ENCODE measurements around the gene SAMD11.
A peak's percentile ranks its signal among the peaks of the same experiment; 100 is the strongest.
"Not testable (repeated sequence)": the region's sequence is repeated elsewhere in the genome, so short reads cannot be mapped to it uniquely, and the experiment has no call there.

SAMD11 gene

DNA sequence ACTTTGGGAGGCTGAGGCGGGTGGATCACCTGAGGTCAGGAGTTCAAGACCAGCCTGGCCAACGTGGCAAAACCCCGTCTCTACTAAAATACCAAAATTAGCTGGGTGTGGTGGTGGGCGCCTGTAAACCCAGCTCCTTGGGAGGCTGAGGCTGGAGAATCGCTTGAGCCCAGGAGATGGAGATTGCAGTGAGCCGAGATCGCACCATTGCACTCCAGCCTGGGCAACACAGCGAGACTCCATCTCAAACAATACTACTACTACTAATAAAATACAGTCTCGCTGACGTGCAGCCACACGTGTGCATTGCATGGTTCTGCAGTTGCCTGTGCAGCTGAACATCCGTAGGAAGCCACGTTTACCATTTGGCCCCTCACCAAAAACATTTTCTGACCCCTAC, 23.1 kb downstream of the SAMD11 start:
- not testable (repeated sequence) for DNase-seq

DNA sequence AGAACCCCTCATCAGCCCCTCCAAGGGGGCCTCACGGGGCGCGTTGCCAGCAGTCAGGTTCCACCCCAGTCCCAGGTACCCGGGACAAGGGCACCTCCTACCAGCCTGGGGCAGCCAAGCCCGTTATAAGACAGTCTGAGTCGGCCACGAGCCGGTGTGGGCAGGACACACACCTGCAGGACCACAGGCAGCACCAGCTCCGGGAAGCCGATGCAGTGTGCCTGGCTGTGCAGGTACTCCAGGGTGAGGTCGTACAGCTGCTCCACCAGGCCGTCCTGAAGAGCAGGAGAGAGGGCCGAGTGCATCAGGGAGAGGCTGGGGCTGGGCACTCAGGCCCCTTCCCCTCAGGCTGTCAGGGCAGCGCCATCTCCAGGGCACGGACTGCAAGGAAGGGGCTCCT, 24.2 kb downstream of the SAMD11 start:
- DNase-seq, result no peak

- DNase-seq, result no peak
These were observed 26.5 kb downstream of the SAMD11 start for GRCh38 chr1:950268-950667.

GRCh38 chr1:950881-951280, 27.2 kb downstream of the SAMD11 start:
- no peak for DNase-seq

GRCh38 chr1:951364-951763, 27.6 kb downstream of the SAMD11 start:
- no peak for DNase-seq

DNA sequence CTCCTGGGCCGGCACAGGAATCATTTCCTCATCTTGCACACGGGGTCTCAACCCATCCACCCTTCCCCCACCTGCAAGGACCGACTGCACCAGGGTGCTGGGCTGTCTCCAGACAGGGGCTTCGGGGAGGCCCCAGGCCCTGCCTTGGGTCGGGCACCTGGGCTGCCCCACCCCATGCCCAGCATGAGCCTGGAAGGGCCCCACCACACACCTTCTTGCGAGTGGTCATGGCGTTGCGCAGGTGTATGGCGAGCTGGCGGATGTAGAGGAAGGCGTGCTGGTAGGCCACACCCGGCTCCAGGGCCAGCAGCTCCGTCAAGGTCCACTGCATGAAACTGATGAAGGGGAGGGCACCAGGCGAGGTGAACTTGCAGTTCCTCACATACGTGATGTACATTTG, 28.5 kb downstream of the SAMD11 start:
- no peak for DNase-seq

DNA sequence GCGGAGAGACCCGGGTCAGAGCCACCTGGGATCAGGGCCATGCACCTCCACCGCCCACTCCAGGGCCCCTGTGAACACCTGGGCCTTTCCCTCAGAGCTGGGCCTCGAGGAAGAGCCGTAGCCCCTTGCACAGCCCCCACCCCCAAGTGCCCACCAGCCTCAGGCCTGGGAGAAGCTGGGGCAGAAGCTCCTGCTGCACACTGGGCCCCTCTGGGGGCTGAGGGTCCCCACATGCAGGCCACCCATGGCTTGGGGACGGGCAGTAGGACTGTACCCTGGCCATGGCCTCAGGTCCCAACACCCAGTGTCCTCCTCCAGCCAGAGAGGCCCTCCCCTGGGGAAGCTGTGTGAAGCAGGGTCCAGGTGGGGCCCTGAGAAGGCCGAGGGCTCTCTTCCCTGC, 28.9 kb downstream of the SAMD11 start:
- DNase-seq, result no peak

- no peak for DNase-seq
These were observed 30.0 kb downstream of the SAMD11 start for GRCh38 chr1:953524-954320.

DNA sequence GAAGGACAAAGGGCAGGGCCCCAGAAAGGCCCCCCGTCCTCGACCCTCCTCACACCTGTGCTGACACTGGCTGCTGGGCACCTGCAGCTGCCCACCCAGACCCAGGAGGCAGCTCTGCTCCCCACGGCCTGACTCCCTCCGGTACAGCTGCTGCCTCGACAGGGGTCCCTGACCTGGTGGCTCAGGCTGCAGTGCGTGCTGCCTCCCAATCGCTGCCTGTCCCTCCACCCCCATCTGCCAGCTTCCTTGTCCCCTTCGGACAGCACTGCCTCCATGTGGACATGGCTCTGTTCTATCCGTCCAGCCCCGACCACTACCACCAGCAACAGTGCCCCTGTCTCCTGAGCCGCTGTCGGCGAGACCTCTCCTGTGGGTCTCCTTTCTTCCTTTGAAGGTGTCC, 31.2 kb downstream of the SAMD11 start:
- DNase-seq, result no peak

DNA sequence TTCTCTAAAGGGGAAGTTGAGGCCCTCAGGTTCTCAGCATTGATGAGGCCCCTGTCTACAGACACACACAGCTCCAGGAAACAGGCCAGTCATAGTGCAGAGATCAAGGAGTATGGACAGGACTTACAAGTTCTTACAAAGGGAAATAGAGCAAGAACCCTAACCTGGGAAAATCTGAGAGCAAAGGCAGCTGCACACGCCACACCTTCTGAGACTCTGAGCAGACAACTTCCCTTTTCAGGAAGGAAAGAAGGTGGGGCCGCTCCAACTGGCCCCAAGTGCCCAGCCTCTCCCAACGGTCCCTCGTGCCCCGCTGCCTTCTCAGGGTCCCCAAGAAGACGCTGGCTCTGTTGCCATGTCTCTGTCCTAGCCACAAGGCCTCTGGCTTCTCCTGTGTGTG, 31.8 kb downstream of the SAMD11 start:
- DNase-seq, result no peak

DNA sequence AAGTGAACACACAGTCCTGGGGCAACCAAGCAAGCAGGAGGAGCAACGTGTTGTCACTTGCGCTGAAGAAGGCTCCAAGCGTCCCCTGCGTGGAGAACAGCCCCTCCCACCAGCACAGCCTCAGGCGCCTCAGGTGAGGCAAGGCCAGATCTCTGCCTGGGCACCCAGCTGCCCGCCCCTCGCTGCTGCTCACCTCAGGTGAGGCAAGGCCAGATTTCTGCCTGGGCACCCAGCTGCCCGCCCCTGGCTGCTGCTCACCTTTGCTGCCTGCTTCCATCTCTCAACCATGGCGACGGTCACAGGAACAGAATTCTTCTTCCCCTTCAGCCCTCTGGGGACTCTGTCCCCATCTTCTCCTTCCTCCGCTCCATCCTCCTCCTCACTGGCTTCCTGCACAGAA, 32.9 kb downstream of the SAMD11 start:
- no peak for DNase-seq

- peak; percentile 95 to 98 for DNase-seq
These were observed 35.4 kb downstream of the SAMD11 start, which contains the start of gene NOC2L for GRCh38 chr1:958823-959730. TSS of gene NOC2L (minus strand) at chr1:959256. CDS start at chr1:959240, 16 bp downstream.

DNA sequence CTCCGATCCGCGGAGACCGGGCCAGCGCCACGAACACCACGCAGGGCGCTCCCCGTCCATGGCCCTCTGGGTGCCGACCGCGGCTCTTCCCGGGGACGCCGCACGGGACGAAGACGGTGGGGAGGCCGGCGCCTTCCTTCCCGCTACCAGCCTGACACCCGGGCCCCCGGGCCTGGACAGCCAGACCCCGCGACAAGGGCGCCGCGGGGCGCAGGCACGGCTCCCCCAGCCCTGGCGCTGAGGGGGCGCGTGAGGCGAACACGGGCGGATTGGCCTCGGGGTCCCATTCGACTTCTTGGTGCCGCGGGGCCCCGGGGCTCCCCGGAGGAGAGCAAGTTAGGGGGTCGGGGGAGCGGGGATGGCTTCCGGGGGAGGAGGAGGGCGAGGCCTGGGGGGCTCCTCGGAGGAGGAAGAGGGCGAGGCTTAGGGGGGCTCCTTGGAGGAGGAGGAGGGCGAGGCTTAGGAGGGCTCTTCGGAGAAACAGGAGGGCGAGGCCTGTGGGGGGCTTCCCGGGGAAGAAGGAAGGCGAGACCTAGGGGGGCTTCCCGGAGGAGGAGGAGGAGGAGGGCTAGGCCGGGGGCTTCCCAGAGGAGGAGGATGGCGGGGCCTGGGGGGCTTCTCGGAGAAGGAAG, 36.1 kb downstream of the SAMD11 start:
- DNase-seq, result no peak

DNA sequence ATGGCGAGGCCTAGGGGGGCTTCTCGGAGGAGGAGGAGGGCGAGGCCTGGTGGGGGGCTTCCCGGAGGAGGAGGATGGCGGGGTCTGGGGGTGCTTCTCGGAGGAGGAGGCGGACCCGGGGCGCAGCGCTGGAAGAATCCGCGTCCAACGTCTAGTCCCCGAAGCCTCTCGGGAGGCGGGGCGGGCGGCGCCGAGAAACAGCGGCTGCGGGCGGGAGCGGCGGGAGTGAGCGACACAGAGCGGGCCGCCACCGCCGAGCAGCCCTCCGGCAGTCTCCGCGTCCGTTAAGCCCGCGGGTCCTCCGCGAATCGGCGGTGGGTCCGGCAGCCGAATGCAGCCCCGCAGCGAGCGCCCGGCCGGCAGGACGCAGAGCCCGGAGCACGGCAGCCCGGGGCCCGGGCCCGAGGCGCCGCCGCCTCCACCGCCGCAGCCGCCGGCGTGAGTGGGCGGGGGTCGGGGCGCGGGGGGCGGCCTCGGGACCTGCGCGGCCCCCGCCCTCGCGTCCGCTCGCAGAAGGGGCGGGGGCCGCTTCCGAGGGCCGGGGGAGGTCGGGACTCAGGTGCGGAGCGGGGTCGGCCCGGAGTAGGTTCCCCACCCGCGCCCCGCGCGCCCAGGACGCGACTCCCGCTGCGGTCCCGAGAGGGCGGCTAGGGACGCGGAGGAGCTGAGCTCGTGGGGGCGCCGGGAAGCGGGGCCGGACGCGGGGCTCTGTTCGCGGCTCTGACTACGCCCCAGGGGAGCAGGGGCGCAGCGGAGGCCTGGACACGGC, 36.8 kb downstream of the SAMD11 start, which contains the start of gene KLHL17:
Gene KLHL17 (plus strand): TSS at position 222 of the 769 bp plus-strand sequence. CDS start 110 bp downstream, at position 332.
- peak; percentile 74 to 82 for DNase-seq

DNA sequence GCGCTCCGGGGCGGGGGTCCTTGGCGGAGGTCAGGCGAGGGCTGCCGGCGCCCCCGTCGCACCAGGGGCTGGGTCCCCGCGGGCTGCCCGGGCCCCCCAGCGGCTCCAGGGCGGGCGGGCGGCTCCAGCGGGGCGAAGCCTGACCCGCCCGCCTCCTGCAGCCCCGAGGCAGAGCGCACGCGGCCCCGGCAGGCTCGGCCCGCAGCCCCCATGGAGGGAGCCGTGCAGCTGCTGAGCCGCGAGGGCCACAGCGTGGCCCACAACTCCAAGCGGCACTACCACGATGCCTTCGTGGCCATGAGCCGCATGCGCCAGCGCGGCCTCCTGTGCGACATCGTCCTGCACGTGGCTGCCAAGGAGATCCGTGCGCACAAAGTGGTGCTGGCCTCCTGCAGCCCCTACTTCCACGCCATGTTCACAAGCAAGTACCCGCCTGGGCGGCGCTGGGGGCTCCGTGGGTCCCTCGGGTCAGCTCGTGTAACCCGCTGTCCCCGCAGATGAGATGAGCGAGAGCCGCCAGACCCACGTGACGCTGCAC, 37.5 kb downstream of the SAMD11 start:
- no peak for DNase-seq

DNA sequence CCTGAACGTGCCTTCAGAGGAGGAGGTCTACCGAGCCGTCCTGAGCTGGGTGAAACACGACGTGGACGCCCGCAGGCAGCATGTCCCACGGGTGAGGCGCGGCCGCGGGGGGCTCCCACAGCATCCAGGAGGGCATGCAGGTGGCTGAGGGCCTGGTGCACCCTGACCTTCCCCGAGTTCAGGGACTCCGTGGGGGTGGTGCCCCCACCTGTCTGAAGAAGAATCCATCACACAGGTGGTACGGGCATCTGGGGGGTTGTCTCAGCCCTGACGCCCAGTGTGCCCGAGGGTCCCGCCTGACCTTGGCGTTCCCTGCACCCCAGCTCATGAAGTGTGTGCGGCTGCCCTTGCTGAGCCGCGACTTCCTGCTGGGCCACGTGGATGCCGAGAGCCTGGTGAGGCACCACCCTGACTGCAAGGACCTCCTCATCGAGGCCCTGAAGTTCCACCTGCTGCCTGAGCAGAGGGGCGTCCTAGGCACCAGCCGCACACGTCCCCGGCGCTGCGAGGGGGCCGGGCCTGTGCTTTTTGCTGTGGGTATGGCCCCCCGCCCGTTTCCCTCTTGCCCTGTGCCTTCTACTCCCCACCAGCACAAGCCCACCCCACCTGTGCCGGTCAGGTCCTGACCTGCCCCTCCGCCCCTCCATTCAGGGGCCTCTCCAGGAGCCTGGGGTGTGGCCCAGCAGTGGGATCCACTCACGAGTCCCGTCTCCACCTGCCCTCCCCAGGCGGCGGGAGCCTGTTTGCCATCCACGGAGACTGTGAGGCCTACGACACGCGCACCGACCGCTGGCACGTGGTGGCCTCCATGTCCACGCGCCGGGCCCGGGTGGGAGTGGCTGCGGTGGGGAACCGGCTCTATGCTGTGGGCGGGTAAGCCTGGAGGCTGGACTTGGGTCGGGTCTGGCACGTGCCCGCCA, 38.9 kb downstream of the SAMD11 start:
- no peak for DNase-seq

- no peak for DNase-seq
These were observed 39.6 kb downstream of the SAMD11 start for GRCh38 chr1:963301-963651.

- no peak for DNase-seq
These were observed 40.2 kb downstream of the SAMD11 start for GRCh38 chr1:963746-964525.

- DNase-seq, result no peak
These were observed 41.2 kb downstream of the SAMD11 start for GRCh38 chr1:964691-965525.
